Measurements from ENCODE around the gene TXLNB.

TXLNB gene

GRCh38 chr6:139256087-139256486, 35.7 kb downstream of the TXLNB start:
- TF ChIP-seq POU2F2 (IDR thresholded peaks at IDR 0.05; ENCODE audit: low read depth, low read length) (no peak), PAX5 (IDR thresholded peaks at IDR 0.05; ENCODE audit: insufficient read depth, low read length, severe bottlenecking) (no peak), TAF1 (IDR thresholded peaks at IDR 0.05; ENCODE audit: low read depth, low read length) (no peak), POLR2AphosphoS5 (IDR thresholded peaks at IDR 0.05; ENCODE audit: low read depth, low read length) (no peak), SPI1 (IDR thresholded peaks at IDR 0.05; ENCODE audit: low read depth, low read length) (no peak), POLR2A (IDR thresholded peaks at IDR 0.05; ENCODE audit: low read depth, low read length) (no peak)
- FAIRE-seq (no peak), DNase-seq (ENCODE audit: insufficient read length, low spot score) (no peak)

- DNase-seq (ENCODE audit: insufficient read length, low spot score): no peak
- TF ChIP-seq POU2F2 (IDR thresholded peaks at IDR 0.05; ENCODE audit: low read depth, low read length) (no peak), TAF1 (IDR thresholded peaks at IDR 0.05; ENCODE audit: low read depth, low read length) (no peak), SPI1 (IDR thresholded peaks at IDR 0.05; ENCODE audit: low read depth, low read length) (no peak), PAX5 (IDR thresholded peaks at IDR 0.05; ENCODE audit: insufficient read depth, low read length, severe bottlenecking) (no peak), POLR2AphosphoS5 (IDR thresholded peaks at IDR 0.05; ENCODE audit: low read depth, low read length) (no peak), POLR2A (IDR thresholded peaks at IDR 0.05; ENCODE audit: low read depth, low read length) (no peak)
- FAIRE-seq: no peak
These were observed 37.6 kb downstream of the TXLNB start for GRCh38 chr6:139254196-139254595.

- DNase-seq (ENCODE audit: insufficient read length, low spot score) (no peak), FAIRE-seq (no peak)
- no peak for TF ChIP-seq POLR2AphosphoS5 (IDR thresholded peaks at IDR 0.05; ENCODE audit: low read depth, low read length)
- no peak for TF ChIP-seq POLR2A (IDR thresholded peaks at IDR 0.05; ENCODE audit: low read depth, low read length)
These were observed 38.1 kb downstream of the TXLNB start for GRCh38 chr6:139253656-139254055.

GRCh38 chr6:139251691-139252390, 40.0 kb downstream of the TXLNB start:
- no peak for FAIRE-seq
- no peak for DNase-seq (ENCODE audit: insufficient read length, low spot score)
- TF ChIP-seq POLR2A (IDR thresholded peaks at IDR 0.05; ENCODE audit: low read depth, low read length) (no peak), POU2F2 (IDR thresholded peaks at IDR 0.05; ENCODE audit: low read depth, low read length) (no peak), PAX5 (IDR thresholded peaks at IDR 0.05; ENCODE audit: insufficient read depth, low read length, severe bottlenecking) (no peak), SPI1 (IDR thresholded peaks at IDR 0.05; ENCODE audit: low read depth, low read length) (no peak), TAF1 (IDR thresholded peaks at IDR 0.05; ENCODE audit: low read depth, low read length) (no peak), POLR2AphosphoS5 (IDR thresholded peaks at IDR 0.05; ENCODE audit: low read depth, low read length) (no peak)

GRCh38 chr6:139251045-139251690, 40.6 kb downstream of the TXLNB start:
- TF ChIP-seq TAF1 (IDR thresholded peaks at IDR 0.05; ENCODE audit: low read depth, low read length) (no peak), PAX5 (IDR thresholded peaks at IDR 0.05; ENCODE audit: insufficient read depth, low read length, severe bottlenecking) (no peak), SPI1 (IDR thresholded peaks at IDR 0.05; ENCODE audit: low read depth, low read length) (no peak), POU2F2 (IDR thresholded peaks at IDR 0.05; ENCODE audit: low read depth, low read length) (no peak), POLR2A (IDR thresholded peaks at IDR 0.05; ENCODE audit: low read depth, low read length) (no peak), POLR2AphosphoS5 (IDR thresholded peaks at IDR 0.05; ENCODE audit: low read depth, low read length) (no peak)
- DNase-seq (ENCODE audit: insufficient read length, low spot score): no peak
- FAIRE-seq: peak; percentile 16

GRCh38 chr6:139250296-139251044, 41.3 kb downstream of the TXLNB start:
- DNase-seq (ENCODE audit: insufficient read length, low spot score) (peak; percentile 49), FAIRE-seq (peak; percentile 95)
- no peak for TF ChIP-seq POLR2AphosphoS5 (IDR thresholded peaks at IDR 0.05; ENCODE audit: low read depth, low read length)
- no peak for TF ChIP-seq POLR2A (IDR thresholded peaks at IDR 0.05; ENCODE audit: low read depth, low read length)
- TF ChIP-seq POU2F2 (IDR thresholded peaks at IDR 0.05; ENCODE audit: low read depth, low read length): no peak
- no peak for TF ChIP-seq SPI1 (IDR thresholded peaks at IDR 0.05; ENCODE audit: low read depth, low read length)
- TF ChIP-seq PAX5 (IDR thresholded peaks at IDR 0.05; ENCODE audit: insufficient read depth, low read length, severe bottlenecking): no peak
- no peak for TF ChIP-seq TAF1 (IDR thresholded peaks at IDR 0.05; ENCODE audit: low read depth, low read length)

GRCh38 chr6:139249395-139249794, 42.4 kb downstream of the TXLNB start:
- no peak for TF ChIP-seq PAX5 (IDR thresholded peaks at IDR 0.05; ENCODE audit: insufficient read depth, low read length, severe bottlenecking)
- TF ChIP-seq SPI1 (IDR thresholded peaks at IDR 0.05; ENCODE audit: low read depth, low read length): no peak
- TF ChIP-seq POLR2A (IDR thresholded peaks at IDR 0.05; ENCODE audit: low read depth, low read length): no peak
- no peak for TF ChIP-seq POLR2AphosphoS5 (IDR thresholded peaks at IDR 0.05; ENCODE audit: low read depth, low read length)
- no peak for TF ChIP-seq POU2F2 (IDR thresholded peaks at IDR 0.05; ENCODE audit: low read depth, low read length)
- no peak for TF ChIP-seq TAF1 (IDR thresholded peaks at IDR 0.05; ENCODE audit: low read depth, low read length)
- no peak for FAIRE-seq
- DNase-seq (ENCODE audit: insufficient read length, low spot score): no peak

GRCh38 chr6:139248911-139249310, 42.9 kb downstream of the TXLNB start:
- no peak for TF ChIP-seq POLR2A (IDR thresholded peaks at IDR 0.05; ENCODE audit: low read depth, low read length)
- TF ChIP-seq POLR2AphosphoS5 (IDR thresholded peaks at IDR 0.05; ENCODE audit: low read depth, low read length): no peak
- TF ChIP-seq POU2F2 (IDR thresholded peaks at IDR 0.05; ENCODE audit: low read depth, low read length): no peak
- no peak for TF ChIP-seq TAF1 (IDR thresholded peaks at IDR 0.05; ENCODE audit: low read depth, low read length)
- no peak for TF ChIP-seq PAX5 (IDR thresholded peaks at IDR 0.05; ENCODE audit: insufficient read depth, low read length, severe bottlenecking)
- no peak for TF ChIP-seq SPI1 (IDR thresholded peaks at IDR 0.05; ENCODE audit: low read depth, low read length)
- DNase-seq (ENCODE audit: insufficient read length, low spot score): no peak
- peak; percentile 23 for FAIRE-seq

- no peak for FAIRE-seq
- DNase-seq (ENCODE audit: insufficient read length, low spot score): no peak
These were observed 44.2 kb downstream of the TXLNB start for GRCh38 chr6:139247618-139248017.

More at GRCh38 chr6:139247618-139248017, 44.2 kb downstream of the TXLNB start:
- TF ChIP-seq POLR2A (IDR thresholded peaks at IDR 0.05; ENCODE audit: low read depth, low read length): no peak
- TF ChIP-seq POU2F2 (IDR thresholded peaks at IDR 0.05; ENCODE audit: low read depth, low read length): no peak
- no peak for TF ChIP-seq SPI1 (IDR thresholded peaks at IDR 0.05; ENCODE audit: low read depth, low read length)

All from GM12891 (cell line).